NT2/D1 (cell line): Measurements from ENCODE around the gene ITPK1.
"Not testable (repeated sequence)": the region's sequence is repeated elsewhere in the genome, so short reads cannot be mapped to it uniquely, and the experiment has no call there.

ENCODE experiments used
- DNase-seq: peaks from one replicate; pipeline ENCODE4 v3.0.0-alpha.2; 2011; ENCODE audit warnings: low read depth, low spot score
- H3K27me3 ChIP-seq: 2 replicates; pipeline ENCODE4 v1.6.0; 2011; ENCODE audit warnings: mild to moderate bottlenecking; ENCODE audit not compliant: insufficient read length, insufficient read depth
- H3K36me3 ChIP-seq: 2 replicates; pipeline ENCODE4 v1.6.1; 2011; ENCODE audit warnings: mild to moderate bottlenecking, low read length, mixed read lengths; ENCODE audit not compliant: insufficient read depth, insufficient read length
- H3K4me1 ChIP-seq: 2 replicates; pipeline ENCODE4 v1.5.1; 2011; ENCODE audit not compliant: insufficient read depth, insufficient read length
- H3K4me3 ChIP-seq: 2 replicates; pipeline ENCODE4 v1.5.1; 2011; ENCODE audit warnings: low read depth; ENCODE audit not compliant: insufficient read length
- H3K9ac ChIP-seq: 2 replicates; pipeline ENCODE4 v1.6.0; 2011; ENCODE audit warnings: low read depth; ENCODE audit not compliant: insufficient read length
- H3K9me3 ChIP-seq: 2 replicates; pipeline ENCODE4 v1.5.1; 2011; ENCODE audit warnings: mild to moderate bottlenecking, low read length; ENCODE audit not compliant: insufficient read depth
- SUZ12 ChIP-seq: IDR thresholded peaks from 2 replicates; pipeline ENCODE4 v1.6.1; 2011; ENCODE audit not compliant: insufficient read length, insufficient read depth; ENCODE audit errors: extremely low read depth
- YY1 ChIP-seq: IDR thresholded peaks from 2 replicates; pipeline ENCODE4 v1.6.1; 2011; ENCODE audit not compliant: insufficient read length, insufficient read depth
- ZNF274 ChIP-seq: IDR thresholded peaks from 2 replicates; pipeline ENCODE4 v1.6.1; 2011; ENCODE audit warnings: mild to moderate bottlenecking, low read depth, low read length

The ITPK1 gene

GRCh38 chr14:93068711-93069110 lies 47.0 kb downstream of the ITPK1 start:
- no peak for DNase-seq
- H3K9me3 ChIP-seq = no peaks in the 10 kb centered on the region
- TF ChIP-seq ZNF274 (no peak), SUZ12 (no peak), YY1 (no peak)
- H3K9ac ChIP-seq = no peak overlapping the region
- peaks cover 9% of the 10 kb centered on the region for H3K4me1 ChIP-seq
- no peaks in the 10 kb centered on the region for H3K36me3 ChIP-seq
- no peaks in the 10 kb centered on the region for H3K27me3 ChIP-seq
- H3K4me3 ChIP-seq = no peak overlapping the region

DNA sequence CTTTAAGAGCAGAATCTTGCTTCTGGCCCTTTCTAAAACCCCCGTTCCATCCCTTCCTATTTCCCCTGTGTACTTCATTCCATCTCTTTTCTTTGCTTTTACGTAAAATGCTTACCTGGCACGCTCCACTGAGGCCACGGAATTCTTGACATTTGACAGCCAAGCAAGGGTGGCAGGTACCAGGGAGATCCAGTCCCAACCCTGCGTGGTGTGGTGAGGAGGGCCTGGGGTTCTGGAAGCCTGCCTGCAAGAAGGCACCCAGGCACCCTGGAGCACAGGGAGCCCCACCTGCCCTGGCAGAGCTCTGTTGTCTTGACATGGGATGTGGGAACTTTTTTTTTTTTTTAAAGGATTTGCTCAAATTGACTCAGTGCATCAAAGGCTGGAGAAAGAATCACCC lies 48.6 kb downstream of the ITPK1 start:
- Histone ChIP-seq H3K4me1 (peaks cover 4% of the 10 kb centered on the region), H3K36me3 (no peaks in the 10 kb centered on the region), H3K4me3 (no peak overlapping the region), H3K9me3 (no peaks in the 10 kb centered on the region), H3K9ac (no peak overlapping the region), H3K27me3 (no peaks in the 10 kb centered on the region)
- no peak for DNase-seq
- TF ChIP-seq YY1 (no peak), ZNF274 (no peak), SUZ12 (no peak)

DNA sequence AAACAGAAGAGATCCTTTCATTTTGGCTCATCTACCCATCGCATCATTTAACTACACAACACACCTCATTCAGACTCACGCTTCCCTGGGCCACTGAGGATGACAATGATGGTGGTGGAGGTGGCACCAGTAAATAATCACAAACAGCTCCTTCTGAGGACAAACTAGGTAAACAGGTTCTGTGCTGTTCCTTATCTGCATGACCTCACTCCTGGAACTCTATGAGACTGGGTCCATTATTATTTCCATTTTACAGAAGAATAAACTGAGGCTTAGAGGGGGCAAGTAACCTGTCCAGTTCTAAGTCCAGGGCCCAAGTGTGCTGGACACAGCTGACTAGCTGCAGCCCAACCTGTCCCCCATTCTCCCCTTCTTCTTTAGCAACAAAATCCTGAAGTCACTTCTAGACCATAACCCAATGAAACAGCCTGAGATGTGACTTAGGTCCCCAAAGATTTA lies 50.4 kb downstream of the ITPK1 start:
- Histone ChIP-seq H3K9ac (no peak overlapping the region), H3K36me3 (no peaks in the 10 kb centered on the region), H3K4me1 (peaks cover 8% of the 10 kb centered on the region), H3K9me3 (no peaks in the 10 kb centered on the region), H3K4me3 (no peak overlapping the region), H3K27me3 (no peaks in the 10 kb centered on the region)
- DNase-seq = no peak
- TF ChIP-seq SUZ12 (no peak), ZNF274 (no peak), YY1 (no peak)

DNA sequence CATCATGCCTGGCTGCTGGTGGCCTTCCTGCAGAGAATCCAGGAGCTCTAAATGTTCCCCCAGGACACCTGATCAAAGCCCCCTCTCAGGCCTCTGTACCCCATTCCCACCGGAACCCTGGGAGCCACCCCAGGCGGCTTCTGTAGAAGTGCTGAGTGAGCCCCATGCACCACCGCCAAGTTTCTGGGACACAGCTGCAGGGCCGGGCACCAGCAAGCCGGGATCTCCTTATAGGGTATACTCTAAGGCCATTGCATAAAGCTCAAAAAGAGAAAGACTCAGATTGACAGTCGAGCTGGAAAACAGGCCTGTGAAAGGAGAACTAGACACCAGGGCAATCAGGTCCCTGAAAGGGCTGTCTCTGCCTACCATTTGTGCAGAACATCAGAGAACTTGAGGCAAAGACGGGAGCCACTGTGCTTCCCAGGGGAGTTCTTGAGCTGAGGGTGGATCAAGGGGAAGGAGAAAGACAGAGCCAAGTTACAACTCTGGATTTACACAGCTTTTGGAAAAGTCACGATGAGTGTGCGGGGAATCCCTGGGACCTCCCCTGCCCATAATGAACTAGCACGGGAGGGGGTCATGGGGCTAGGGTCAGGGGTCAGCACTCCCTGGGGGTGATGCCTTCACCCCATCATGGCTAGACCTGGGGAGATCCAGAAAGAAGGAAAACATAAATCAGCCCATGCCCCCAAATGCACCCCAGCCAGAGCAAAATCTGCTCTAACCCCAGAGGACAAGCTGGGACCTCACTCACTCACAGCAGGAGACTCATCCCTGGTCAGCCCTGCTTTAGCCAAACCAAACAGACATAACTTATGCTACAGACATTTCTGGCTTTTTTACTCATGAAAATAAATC lies 51.1 kb downstream of the ITPK1 start:
- Histone ChIP-seq H3K4me1 (peaks cover 11% of the 10 kb centered on the region), H3K36me3 (no peaks in the 10 kb centered on the region), H3K9ac (no peak overlapping the region), H3K27me3 (no peaks in the 10 kb centered on the region), H3K4me3 (no peak overlapping the region), H3K9me3 (no peaks in the 10 kb centered on the region)
- TF ChIP-seq SUZ12 = no peak
- TF ChIP-seq YY1 = no peak
- no peak for TF ChIP-seq ZNF274
- DNase-seq = no peak

DNA sequence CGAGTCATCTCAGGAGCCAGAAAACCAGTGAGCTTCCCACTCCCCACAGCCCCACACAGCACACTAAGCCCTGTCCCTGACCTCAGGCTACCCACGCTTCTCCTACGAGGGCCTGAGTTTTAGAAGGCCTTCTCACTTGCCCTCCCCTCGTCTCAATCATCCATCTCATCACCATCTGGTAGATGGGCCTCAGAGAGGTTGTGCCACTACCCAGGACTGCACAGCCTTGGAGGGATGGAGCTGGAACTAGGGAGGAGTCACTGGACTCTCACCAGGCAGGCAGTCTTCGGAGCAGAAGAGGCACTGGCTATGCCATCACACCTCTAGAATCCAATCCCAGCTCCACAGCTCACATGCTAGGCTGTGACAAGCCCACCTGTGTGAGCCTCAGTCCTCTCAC lies 52.3 kb downstream of the ITPK1 start:
- peaks cover 11% of the 10 kb centered on the region for H3K4me1 ChIP-seq
- H3K9ac ChIP-seq = no peak overlapping the region
- no peaks in the 10 kb centered on the region for H3K27me3 ChIP-seq
- no peaks in the 10 kb centered on the region for H3K36me3 ChIP-seq
- H3K4me3 ChIP-seq = no peak overlapping the region
- TF ChIP-seq SUZ12 (no peak), ZNF274 (no peak), YY1 (no peak)
- no peak for DNase-seq
- H3K9me3 ChIP-seq = no peaks in the 10 kb centered on the region

GRCh38 chr14:93062890-93063289 lies 52.8 kb downstream of the ITPK1 start:
- H3K27me3 ChIP-seq = no peaks in the 10 kb centered on the region
- no peak overlapping the region for H3K4me3 ChIP-seq
- no peaks in the 10 kb centered on the region for H3K36me3 ChIP-seq
- no peak for TF ChIP-seq SUZ12
- H3K4me1 ChIP-seq = peaks cover 11% of the 10 kb centered on the region
- DNase-seq = no peak
- no peaks in the 10 kb centered on the region for H3K9me3 ChIP-seq
- no peak overlapping the region for H3K9ac ChIP-seq

DNA sequence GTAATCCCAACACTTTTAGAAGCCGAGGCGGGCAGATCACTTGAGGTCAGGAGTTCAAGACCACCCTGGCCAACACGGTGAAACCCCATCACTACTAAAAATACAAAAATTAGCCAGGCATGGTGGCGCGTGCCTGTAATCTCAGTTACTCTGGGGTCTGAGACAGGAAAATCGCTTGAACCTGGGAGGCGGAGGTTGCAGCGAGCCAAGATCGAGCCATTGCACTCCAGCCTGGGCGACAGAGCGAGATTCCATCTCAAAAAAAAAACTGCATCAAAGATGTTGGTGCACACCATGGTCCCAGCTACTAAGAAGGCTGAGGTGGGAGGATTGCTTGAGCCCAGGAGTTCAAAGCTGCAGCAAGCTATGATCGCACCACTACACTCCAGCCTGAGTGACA lies 53.7 kb downstream of the ITPK1 start:
- not testable (repeated sequence) for H3K9me3 ChIP-seq, H3K27me3 ChIP-seq, H3K4me3 ChIP-seq, H3K9ac ChIP-seq, DNase-seq, H3K4me1 ChIP-seq, H3K36me3 ChIP-seq
